ENCODE data around the gene NDUFAF8.
A peak's percentile ranks its signal among the peaks of the same experiment; 100 is the strongest.

Gene NDUFAF8

GRCh38 chr17:81199482-81199830 lies 39.7 kb upstream of the NDUFAF8 start:
- H3K27ac ChIP-seq = no peak overlapping the region
- no peaks in the 10 kb centered on the region for H3K36me3 ChIP-seq (ENCODE audit: insufficient read depth)
- H3K27me3 ChIP-seq (ENCODE audit: insufficient read depth, low read depth) = no peaks in the 10 kb centered on the region
- TF ChIP-seq CTCF (conservative IDR thresholded peaks at IDR 0.05; ENCODE audit: low read depth, low read length) = no peak
- no peaks in the 10 kb centered on the region for H3K4me1 ChIP-seq (ENCODE audit: low read depth, poor library complexity, severe bottlenecking)
- no peak overlapping the region for H3K4me3 ChIP-seq (IDR thresholded peaks at IDR 0.05; ENCODE audit: insufficient read depth, low read depth, low read length)
- H3K4me2 ChIP-seq = no peak overlapping the region
- H3K79me2 ChIP-seq (ENCODE audit: insufficient read depth, low read depth) = no peaks in the 10 kb centered on the region
- H2AFZ ChIP-seq (ENCODE audit: low read depth) = no peak overlapping the region
- no peaks in the 10 kb centered on the region for H4K20me1 ChIP-seq (ENCODE audit: insufficient read depth)
- H3K9ac ChIP-seq = no peak overlapping the region

GRCh38 chr17:81200201-81200600 lies 38.9 kb upstream of the NDUFAF8 start:
- no peak overlapping the region for H3K9ac ChIP-seq
- no peaks in the 10 kb centered on the region for H3K36me3 ChIP-seq (ENCODE audit: insufficient read depth)
- no peaks in the 10 kb centered on the region for H3K27me3 ChIP-seq (ENCODE audit: insufficient read depth, low read depth)
- TF ChIP-seq CTCF (conservative IDR thresholded peaks at IDR 0.05; ENCODE audit: low read depth, low read length) = no peak
- H3K4me3 ChIP-seq (IDR thresholded peaks at IDR 0.05; ENCODE audit: insufficient read depth, low read depth, low read length) = no peak overlapping the region
- H2AFZ ChIP-seq (ENCODE audit: low read depth) = no peak overlapping the region
- no peak overlapping the region for H3K4me2 ChIP-seq
- no peak overlapping the region for H3K27ac ChIP-seq
- H4K20me1 ChIP-seq (ENCODE audit: insufficient read depth) = no peaks in the 10 kb centered on the region
- no peaks in the 10 kb centered on the region for H3K4me1 ChIP-seq (ENCODE audit: low read depth, poor library complexity, severe bottlenecking)
- H3K79me2 ChIP-seq (ENCODE audit: insufficient read depth, low read depth) = no peaks in the 10 kb centered on the region

- H3K4me3 ChIP-seq (IDR thresholded peaks at IDR 0.05; ENCODE audit: insufficient read depth, low read depth, low read length) = no peak overlapping the region
- TF ChIP-seq CTCF (conservative IDR thresholded peaks at IDR 0.05; ENCODE audit: low read depth, low read length) = peak; percentile 74
- no peak overlapping the region for H3K4me2 ChIP-seq
- no peaks in the 10 kb centered on the region for H3K4me1 ChIP-seq (ENCODE audit: low read depth, poor library complexity, severe bottlenecking)
- no peak overlapping the region for H3K27ac ChIP-seq
- no peak overlapping the region for H2AFZ ChIP-seq (ENCODE audit: low read depth)
- no peak overlapping the region for H3K9ac ChIP-seq
- H3K27me3 ChIP-seq (ENCODE audit: insufficient read depth, low read depth) = no peaks in the 10 kb centered on the region
- H3K79me2 ChIP-seq (ENCODE audit: insufficient read depth, low read depth) = no peaks in the 10 kb centered on the region
- no peaks in the 10 kb centered on the region for H4K20me1 ChIP-seq (ENCODE audit: insufficient read depth)
- no peaks in the 10 kb centered on the region for H3K36me3 ChIP-seq (ENCODE audit: insufficient read depth)
Observed at GRCh38 chr17:81200695-81201580, 38.2 kb upstream of the NDUFAF8 start.

GRCh38 chr17:81202318-81202717 lies 36.8 kb upstream of the NDUFAF8 start:
- H3K4me2 ChIP-seq = no peak overlapping the region

More at GRCh38 chr17:81202318-81202717, 36.8 kb upstream of the NDUFAF8 start:
- Histone ChIP-seq H3K27me3 (ENCODE audit: insufficient read depth, low read depth) (no peaks in the 10 kb centered on the region), H3K4me3 (IDR thresholded peaks at IDR 0.05; ENCODE audit: insufficient read depth, low read depth, low read length) (no peak overlapping the region), H3K79me2 (ENCODE audit: insufficient read depth, low read depth) (no peaks in the 10 kb centered on the region), H2AFZ (ENCODE audit: low read depth) (no peak overlapping the region), H4K20me1 (ENCODE audit: insufficient read depth) (no peaks in the 10 kb centered on the region), H3K27ac (no peak overlapping the region), H3K4me1 (ENCODE audit: low read depth, poor library complexity, severe bottlenecking) (no peaks in the 10 kb centered on the region), H3K9ac (no peak overlapping the region), H3K36me3 (ENCODE audit: insufficient read depth) (no peaks in the 10 kb centered on the region)
- TF ChIP-seq CTCF (conservative IDR thresholded peaks at IDR 0.05; ENCODE audit: low read depth, low read length) = no peak

Measured in KMS-11 (cell line).